GM19468 (cell line): Measurements from ENCODE around the gene RNGTT.
"Not testable (repeated sequence)": the region's sequence is repeated elsewhere in the genome, so short reads cannot be mapped to it uniquely, and the experiment has no call there.

Source experiments
- ATAC-seq: cut with Tn5 transposase; IDR thresholded peaks from one replicate; pipeline ENCODE4 v1.9.1; 2021; ENCODE audit warnings: mild to moderate bottlenecking, moderate library complexity, moderate number of reproducible peaks; ENCODE audit not compliant: unreplicated experiment; ENCODE audit errors: extremely low read depth

Gene RNGTT

DNA sequence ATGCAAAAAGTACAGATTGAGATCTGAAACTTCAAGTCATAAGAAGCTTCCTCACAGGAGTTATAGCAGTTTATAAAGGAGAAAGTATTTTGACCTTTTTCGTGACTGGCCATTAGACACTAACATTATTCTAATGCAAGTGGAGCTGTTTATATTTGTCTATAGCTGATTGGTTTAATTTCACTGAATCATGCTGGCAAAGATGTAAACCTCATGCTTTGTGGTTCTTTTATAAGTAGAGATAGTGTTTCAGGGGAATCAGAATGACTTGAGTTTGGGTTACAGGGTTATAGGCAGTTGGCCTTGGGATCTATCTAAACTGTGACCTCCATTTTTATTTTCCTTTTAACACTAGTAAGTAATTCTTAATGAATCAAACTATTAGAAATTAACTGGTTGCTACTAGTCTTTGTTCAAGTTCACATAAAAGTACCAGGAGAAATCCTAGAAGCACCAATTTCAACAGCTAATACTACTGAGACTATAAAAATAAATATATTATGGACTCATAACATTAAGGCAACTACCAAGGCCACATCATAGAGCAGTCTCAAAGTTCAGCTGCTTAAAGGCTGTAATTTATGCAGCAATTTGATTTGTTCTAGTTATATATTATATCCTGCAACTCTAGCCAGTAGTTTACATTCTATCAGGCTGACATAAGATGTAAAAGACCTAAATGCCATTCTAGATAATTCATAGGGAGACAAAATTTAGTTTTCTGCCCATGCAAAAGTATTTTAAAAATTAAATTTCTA, 94.0 kb downstream of the RNGTT start:
- no peak for ATAC-seq

DNA sequence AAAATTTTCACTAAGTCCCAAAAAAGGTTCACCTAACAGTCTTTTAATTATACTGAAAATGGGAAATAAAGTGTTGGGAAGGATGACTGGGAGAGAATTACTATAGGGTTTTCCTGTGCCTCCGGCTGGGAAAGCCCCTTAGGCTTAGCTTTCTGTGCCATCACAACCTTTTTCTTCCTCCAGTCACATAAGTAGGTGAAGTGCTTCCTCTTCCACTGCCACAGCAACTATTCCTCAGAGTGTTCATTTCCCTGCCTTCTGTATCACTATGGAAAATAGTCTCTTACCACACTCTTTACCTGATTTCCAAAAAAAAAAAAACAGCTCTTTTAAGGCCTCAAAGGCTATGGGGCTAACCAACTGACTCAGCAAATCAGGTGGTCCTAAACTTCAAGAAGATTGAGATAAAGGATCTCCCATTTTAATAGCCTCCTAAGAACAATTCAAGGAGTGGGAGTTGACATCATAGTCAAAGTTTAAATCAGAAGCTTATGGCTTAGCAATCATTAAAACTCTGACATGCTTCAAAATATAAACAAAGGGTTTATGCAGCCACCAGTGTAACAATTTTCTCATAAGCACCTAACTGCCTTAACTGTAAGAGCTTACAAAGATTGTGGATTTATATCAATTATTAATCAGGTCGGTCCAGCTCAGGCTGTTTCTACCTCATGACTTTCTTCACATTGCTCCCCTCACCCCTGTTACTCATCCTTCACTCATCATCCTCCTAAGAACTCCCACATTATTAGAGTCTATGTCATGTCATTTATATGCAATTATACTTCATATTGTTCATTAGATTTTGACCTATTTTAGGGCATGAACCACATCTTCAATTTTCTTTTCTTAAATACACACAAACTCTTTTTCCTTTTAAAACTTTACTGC, 95.3 kb downstream of the RNGTT start:
- ATAC-seq: no peak

DNA sequence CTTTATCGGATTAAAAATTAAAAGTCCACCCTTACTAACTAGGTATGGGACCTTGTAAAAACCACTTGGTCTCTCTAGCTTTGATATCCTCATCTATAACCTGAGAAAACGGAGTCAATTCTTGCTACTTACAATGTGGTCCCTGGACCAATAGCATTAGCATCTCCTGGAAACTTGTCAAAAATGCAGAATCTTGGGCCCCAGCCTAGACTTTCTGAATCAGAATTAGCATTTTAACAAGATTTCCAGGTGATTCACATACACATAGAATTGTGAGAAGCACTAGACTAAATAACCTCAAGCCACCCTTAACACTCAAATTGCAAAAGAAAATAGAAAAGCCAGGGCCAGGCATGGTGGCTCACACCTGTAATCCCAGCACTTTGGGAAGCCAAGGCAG, 96.6 kb downstream of the RNGTT start:
- ATAC-seq: no peak

DNA sequence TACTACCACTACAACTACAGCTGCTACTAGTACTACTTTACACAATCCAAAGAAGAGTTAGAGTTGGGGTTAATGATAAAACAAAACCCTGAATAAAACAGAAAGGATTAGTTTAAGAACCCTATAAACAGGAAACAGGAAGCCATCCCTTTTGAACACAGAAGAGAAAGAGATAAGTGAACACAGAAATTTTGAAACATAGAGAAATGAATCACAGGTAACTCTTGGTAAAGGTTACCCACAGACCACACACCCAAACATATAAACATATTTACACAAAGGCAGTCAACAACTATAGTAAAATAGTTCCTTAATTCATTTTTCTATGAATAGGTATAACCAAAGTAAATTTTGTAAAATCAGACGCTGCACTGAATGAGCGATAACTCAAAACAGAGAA, 98.1 kb downstream of the RNGTT start:
- ATAC-seq: no peak

DNA sequence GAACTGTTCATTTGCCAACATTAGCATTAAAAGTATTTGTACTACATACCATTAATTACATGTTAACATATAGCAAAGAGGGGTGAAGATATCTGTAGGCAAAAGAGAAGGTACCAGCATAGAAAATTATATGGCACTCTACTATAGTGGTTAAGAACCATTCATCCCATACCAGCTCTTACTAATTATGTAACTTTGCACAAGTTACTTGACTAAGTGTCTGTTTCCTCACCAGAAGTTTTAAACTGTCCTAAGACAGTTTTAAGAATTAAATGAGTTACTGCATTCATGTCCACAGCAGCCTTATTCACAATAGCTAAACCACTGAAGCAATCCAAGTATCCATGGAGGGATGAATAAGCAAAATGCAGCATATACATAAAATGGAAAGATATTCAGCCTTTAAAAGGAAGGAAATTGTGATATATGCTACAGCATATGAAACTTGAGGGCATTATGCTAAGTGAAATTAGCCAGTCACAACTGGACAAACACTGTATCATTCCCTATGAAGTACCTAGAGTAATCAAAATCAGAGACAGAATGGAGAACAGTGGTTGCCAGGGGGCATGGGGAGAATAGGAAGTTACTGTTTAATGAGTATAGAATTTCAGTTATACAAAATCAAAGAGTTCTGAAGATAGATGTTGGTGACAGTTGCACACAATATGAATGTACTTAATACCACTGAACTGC, 98.9 kb downstream of the RNGTT start:
- ATAC-seq: no peak

DNA sequence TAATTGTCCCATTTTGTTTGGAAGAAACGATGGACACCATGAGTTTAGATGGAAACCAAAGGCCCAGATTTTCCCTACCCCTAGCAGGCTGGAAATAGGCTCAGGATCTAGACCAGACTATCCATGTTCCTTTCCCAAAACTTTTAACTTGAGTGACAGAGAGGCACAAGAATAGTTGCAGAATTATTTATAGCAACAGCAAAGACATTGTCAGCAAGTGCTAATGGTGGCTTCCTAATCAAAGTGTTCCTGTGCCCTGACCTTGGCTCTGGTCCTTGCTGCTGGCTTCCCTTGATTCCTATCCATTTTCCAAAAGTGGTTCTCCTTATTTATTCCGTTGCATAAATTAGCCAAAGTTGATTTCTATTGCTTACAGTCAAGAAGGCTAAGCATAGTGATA, 103.1 kb downstream of the RNGTT start:
- no peak for ATAC-seq

DNA sequence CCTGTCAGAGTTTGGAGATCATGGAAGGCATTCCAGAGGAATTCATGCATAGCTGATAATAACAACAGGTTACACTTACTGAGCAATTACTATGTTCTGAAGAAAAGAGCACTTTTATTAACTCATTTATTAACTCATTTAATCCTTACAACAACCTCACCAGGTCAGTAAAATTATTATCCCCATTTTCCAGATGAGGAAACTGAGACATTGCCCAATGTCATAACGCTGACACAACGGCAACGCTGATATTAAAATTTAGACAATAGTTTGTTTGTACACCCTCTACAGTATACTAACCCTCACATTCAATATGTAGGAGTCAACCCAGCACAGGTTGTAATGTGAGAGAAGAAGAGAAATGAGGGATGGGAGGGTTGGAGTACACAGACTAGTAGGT, 105.0 kb downstream of the RNGTT start:
- ATAC-seq: no peak

DNA sequence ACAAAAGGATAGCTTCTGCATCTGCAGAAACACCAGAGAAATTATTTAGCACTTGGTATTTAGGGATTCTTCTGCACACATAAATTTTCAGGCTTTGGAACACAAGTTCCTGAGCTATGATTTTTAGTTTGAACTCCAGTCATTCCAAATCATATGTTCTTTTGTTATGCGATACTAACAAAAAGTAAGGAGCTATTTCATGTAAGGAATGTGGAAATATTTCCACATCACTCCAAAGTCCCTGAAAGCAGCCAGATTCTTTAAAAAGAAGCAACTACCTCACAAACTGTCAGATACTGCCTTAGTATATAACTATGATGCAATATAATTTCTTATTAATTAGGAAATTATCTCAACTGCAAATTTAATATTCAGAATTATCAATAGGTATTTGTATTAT, 106.9 kb downstream of the RNGTT start:
- no peak for ATAC-seq

DNA sequence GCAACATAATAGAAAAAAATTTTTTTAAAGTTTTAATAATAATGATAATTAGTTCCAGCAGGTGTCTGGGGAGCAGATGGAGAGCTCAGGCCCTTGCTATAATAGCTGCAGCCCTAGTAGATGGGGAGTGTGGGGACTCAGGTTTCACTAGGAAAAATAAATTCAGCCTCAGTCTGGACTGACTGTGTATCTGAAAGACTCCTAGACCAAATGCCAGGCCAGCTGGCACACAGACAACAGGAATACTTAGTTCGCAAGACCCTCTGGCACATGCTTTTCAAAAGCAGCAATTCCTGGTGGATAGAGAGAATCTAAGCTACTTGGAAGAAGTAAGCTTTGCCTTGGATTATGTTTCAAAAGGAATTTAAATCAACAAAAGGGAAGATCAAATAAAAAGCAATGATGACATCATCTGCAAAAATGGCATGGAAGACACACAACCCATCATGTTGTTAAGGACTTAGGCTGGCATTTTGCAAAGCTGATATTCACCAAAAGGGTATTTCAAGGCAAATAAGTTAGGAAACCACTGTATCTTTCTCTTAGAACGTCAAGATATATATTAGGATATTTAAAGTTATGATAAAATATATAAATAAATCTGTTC, 107.8 kb downstream of the RNGTT start:
- ATAC-seq: no peak

DNA sequence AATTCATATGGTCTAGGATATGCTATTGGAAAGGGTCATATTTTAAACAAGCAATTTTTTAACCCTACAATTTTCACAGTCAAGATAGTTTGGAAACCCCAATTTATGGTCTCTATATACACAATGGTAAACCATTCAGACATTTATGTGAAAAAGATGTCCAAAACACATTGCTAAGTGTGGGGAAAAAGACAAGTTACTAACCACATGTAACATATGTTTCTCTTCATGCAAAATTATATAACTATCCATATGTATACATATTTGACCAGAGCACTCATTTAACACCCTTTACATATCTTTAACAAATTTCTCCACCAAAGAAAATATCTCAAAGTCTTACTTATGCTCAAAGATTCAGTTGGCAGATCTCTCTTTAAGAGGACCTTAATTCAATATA, 110.6 kb downstream of the RNGTT start:
- no peak for ATAC-seq

DNA sequence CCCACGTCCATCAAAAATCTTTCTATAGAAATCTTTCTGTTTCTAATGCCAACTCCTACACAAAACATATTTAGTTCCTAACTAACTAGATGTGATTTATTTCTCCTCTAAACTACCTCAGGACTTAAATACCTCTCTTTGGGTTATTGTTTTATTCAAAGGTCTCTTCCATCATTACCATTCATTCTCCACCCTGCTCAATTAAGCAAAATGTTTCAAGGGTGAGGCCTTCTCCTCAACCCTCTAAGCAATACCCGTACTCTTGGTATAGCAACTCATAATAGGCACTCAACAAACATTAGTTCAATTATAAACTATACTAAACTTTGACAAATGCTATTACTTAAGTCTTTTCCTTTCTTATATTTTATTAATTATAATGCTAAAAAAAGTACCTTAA, 111.4 kb downstream of the RNGTT start:
- ATAC-seq: no peak

DNA sequence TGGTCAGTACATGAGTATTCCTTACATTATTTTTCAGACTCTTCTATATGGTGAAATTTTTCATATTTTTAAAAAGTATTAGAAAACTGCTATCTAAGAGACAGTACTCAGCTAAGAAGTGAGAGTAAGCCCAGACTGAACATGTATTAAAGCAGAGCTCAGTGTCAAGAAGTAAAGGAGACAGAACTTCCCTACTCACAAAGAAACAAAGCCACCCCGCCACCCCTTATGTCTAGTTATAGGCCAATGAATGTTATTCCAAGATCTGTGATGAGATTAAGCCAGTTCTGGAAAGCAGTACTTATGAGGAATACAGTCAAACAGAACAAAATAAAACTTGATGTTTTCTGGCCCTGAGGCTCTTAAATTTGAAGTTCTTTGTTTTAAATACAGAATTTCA, 114.5 kb downstream of the RNGTT start:
- no peak for ATAC-seq

DNA sequence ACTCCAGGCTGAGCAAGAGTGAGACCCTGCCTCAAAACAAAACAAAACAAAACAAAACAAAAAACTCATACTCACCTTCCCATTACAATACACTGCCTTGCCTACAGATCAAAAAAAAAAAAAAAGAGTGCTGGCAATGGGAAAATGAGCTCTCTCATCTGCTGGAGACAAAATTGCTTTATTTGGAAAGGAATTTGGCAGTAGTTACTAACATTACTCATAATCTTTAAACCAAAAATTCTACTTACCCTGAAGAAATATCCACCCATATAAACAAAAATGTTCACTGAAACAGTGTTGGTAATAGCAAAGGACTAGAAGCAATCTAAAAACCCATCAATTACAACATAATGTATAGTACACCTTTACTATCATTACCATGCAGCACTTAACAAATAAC, 120.4 kb downstream of the RNGTT start:
- no peak for ATAC-seq

DNA sequence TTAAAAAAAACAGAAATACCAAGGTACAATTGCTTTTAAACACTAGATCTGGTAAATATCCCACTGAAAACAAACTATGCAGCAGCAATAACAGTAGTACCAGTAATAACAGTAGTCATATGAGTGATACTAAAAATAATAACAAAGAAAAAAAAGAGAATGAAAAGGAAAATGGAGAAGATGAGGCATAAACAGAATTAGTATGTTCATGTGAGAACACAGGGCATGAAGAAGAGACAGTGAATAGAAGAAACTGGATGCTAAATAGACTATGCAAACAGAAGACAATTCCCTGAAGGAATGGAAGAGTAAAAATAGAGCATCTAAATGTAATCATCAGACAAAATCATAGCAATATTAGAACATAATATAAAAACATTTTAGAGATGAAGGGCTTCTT, 121.1 kb downstream of the RNGTT start:
- ATAC-seq: no peak

DNA sequence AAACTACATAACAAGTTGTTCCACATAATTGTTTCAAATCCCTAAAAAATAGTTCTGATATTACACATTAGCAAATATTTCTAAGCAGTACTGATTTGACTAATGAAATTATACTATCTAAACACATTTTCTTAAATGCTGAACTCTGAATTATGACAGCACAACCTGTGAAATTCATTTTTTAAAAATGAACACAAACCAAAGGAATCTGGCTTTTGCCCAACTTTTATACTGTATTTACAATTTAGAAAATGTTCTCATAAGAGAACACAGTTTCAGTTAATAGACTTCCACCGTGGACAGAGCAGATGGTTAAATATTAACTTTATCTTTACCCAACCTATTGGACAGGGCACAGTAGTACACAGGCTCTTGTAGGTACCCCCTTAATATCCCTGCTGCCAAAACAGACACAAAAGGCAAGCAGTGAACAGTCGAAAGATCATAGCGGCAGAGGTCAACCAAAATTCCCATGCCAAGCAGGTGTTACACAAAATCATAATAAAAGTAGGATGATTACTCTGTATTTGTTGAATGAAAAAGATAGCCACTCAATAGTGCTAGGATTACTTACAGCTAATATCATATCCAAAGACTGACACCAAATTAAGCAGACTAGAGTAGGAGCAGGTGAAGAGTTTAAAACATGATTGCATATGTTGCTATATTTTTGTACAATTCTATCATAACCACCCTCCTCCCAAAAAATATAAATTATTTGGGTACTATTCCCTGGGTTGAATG, 122.5 kb downstream of the RNGTT start:
- no peak for ATAC-seq

DNA sequence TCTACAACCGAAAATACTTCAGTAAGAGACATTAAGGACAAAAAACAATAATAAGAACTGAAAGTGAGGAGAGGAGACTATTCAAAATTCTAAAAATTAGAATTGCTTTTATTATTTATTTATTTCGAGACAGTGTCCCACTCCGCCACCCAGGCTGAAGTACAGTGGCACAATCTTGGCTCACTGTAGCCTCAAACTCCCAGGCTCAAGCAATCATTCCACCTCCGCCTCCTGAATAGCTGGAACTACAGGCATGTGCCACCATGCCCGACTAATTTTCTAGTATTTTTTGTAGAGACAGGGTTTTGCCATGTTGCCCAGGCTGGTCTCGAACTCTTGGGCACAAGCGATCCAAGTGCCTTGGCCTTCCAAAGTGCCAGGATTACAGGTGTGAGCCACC, 123.1 kb downstream of the RNGTT start:
- ATAC-seq: no peak

DNA sequence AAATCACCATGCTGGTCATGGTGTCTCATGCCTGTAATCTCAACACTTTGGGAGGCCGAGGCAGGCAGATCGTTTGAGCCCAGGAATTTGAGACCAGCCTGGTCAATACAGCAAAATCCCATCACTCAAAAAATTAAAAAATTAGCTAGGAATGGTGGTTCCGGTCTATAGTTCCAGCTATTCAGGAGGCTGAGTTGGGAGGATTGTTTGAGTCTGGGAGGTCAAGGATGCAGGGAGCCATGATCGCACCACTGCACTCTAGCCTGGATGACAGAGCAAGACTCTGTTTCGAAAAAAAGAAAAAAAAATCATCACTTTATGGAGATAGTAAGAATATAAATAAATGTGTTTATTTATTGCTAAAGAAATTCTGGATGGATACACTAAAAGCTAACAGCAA, 124.1 kb downstream of the RNGTT start:
- no peak for ATAC-seq

DNA sequence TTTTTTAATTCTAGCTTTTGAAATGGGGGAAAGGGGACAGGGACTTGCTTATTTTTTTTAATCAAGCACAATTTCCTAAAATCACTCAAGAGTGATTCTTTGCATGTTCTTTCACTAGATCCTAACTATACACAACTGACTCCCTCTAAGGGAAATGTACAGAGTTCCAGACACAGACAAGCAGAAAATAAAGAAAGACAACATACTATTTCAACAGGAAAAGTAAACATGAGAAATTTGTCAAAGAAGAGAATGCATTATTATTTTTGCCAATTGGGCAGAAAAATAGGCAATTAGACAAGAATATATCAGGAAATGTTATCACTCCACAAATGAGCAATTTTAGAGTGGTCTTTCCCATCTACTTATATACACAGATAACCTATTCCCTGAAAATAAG, 128.2 kb downstream of the RNGTT start:
- ATAC-seq: no peak

DNA sequence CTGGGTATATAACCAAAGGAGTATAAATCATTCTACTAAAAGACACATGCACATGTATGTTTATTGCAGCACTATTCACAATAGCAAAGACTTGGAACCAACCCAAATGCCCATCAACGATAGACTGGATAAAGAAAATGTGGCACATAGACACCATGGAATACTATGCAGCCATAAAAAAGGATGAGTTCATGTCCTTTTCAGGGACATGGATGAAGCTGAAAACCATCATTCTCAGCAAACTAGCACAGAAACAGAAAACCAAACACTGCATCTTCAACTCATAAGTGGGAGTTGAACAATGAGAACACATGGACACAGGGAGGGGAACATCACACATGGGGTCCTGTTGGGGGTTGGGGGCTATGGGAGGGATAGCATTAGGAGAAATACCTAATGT, 130.3 kb downstream of the RNGTT start:
- not testable (repeated sequence) for ATAC-seq

DNA sequence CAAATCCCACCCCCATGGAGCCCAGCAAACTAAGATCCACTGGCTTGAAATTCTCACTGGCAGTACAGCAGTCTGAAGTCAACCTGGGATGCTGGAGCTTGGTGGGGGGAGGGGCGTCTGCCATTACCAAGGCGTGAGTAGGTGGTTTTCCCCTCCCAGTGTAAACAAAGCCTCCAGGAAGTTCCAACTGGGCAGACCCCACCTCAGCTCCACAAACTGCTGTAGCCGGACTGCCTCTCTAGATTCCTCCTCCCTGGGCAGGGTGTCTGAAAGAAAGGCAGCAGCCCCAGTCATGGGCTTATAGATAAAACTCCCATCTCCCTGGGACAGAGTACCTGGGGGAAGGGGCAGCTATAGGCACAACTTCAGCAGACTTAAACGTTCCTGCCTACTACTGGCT, 135.8 kb downstream of the RNGTT start:
- ATAC-seq: not testable (repeated sequence)
